GDM1 (cell line): ENCODE data around the gene RXRA.
"Not testable (repeated sequence)": the region's sequence is repeated elsewhere in the genome, so short reads cannot be mapped to it uniquely, and the experiment has no call there.

Source experiments
- DNase-seq: peaks from one replicate; lab custom pipeline; 2025; lab: John Stamatoyannopoulos, UW

The RXRA gene

GRCh38 chr9:134308639-134309220 lies 17.5 kb upstream of the RXRA start:
- not testable (repeated sequence) for DNase-seq

GRCh38 chr9:134313470-134313869 lies 12.8 kb upstream of the RXRA start:
- no peak for DNase-seq

GRCh38 chr9:134314039-134314949 lies 12.0 kb upstream of the RXRA start:
- DNase-seq, result no peak

- no peak for DNase-seq
These were observed 11.1 kb upstream of the RXRA start for GRCh38 chr9:134314950-134315715.

- no peak for DNase-seq
These were observed 10.4 kb upstream of the RXRA start for GRCh38 chr9:134315716-134316448.

GRCh38 chr9:134316449-134317160 lies 9.7 kb upstream of the RXRA start:
- no peak for DNase-seq

- DNase-seq, result no peak
These were observed 8.9 kb upstream of the RXRA start for GRCh38 chr9:134317400-134317789.

GRCh38 chr9:134317790-134318414 lies 8.4 kb upstream of the RXRA start:
- DNase-seq, result no peak

GRCh38 chr9:134318481-134318891 lies 7.8 kb upstream of the RXRA start:
- DNase-seq, result no peak

GRCh38 chr9:134318941-134319305 lies 7.3 kb upstream of the RXRA start:
- no peak for DNase-seq

GRCh38 chr9:134319306-134320125 lies 6.7 kb upstream of the RXRA start:
- no peak for DNase-seq

- no peak for DNase-seq
These were observed 6.0 kb upstream of the RXRA start for GRCh38 chr9:134320126-134320867.

GRCh38 chr9:134320868-134321471 lies 5.3 kb upstream of the RXRA start:
- no peak for DNase-seq

- no peak for DNase-seq
These were observed 4.7 kb upstream of the RXRA start for GRCh38 chr9:134321531-134321930.

GRCh38 chr9:134321946-134322741 lies 4.1 kb upstream of the RXRA start:
- DNase-seq, result no peak

GRCh38 chr9:134322781-134323241 lies 3.4 kb upstream of the RXRA start:
- no peak for DNase-seq

- no peak for DNase-seq
These were observed 2.4 kb upstream of the RXRA start for GRCh38 chr9:134323741-134324358.
